Measurements from ENCODE around the gene EPN2.

DNA sequence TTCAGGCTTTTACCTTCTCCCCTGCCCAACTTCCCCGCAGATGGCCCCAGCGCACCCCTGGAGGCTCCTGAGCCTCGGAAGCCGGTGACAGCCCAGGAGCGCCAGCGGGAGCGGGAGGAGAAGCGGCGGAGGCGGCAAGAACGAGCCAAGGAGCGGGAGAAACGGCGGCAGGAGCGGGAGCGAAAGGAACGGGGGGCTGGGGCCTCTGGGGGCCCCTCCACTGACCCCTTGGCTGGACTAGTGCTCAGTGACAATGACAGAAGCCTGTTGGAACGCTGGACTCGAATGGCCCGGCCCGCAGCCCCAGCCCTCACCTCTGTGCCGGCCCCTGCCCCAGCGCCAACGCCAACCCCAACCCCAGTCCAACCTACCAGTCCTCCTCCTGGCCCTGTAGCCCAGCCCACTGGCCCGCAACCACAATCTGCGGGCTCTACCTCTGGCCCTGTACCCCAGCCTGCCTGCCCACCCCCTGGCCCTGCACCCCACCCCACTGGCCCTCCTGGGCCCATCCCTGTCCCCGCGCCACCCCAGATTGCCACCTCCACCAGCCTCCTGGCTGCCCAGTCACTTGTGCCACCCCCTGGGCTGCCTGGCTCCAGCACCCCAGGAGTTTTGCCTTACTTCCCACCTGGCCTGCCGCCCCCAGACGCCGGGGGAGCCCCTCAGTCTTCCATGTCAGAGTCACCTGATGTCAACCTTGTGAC, 144.7 kb downstream of the EPN2 start:
- no peak for TF ChIP-seq EP300 (IDR thresholded peaks at IDR 0.05; ENCODE audit: borderline replicate concordance in 1 of 2, control insufficient read depth in 1 of 2, low read depth in 2 of 2, low read length in 2 of 2)
- TF ChIP-seq, protein P1, sequence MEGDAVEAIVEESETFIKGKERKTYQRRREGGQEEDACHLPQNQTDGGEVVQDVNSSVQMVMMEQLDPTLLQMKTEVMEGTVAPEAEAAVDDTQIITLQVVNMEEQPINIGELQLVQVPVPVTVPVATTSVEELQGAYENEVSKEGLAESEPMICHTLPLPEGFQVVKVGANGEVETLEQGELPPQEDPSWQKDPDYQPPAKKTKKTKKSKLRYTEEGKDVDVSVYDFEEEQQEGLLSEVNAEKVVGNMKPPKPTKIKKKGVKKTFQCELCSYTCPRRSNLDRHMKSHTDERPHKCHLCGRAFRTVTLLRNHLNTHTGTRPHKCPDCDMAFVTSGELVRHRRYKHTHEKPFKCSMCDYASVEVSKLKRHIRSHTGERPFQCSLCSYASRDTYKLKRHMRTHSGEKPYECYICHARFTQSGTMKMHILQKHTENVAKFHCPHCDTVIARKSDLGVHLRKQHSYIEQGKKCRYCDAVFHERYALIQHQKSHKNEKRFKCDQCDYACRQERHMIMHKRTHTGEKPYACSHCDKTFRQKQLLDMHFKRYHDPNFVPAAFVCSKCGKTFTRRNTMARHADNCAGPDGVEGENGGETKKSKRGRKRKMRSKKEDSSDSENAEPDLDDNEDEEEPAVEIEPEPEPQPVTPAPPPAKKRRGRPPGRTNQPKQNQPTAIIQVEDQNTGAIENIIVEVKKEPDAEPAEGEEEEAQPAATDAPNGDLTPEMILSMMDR (IDR thresholded peaks at IDR 0.05 in 2 of 3, conservative IDR thresholded peaks at IDR 0.05 in 1 of 3; ENCODE audit: control insufficient read depth in 2 of 3, extremely low read depth in 1 of 3, insufficient read depth in 1 of 3, low read depth in 3 of 3, low read length in 3 of 3): no peak
- TF ChIP-seq RFX5 (IDR thresholded peaks at IDR 0.05; ENCODE audit: low read depth, low read length): no peak
- no peak for TF ChIP-seq ZBED1 (IDR thresholded peaks at IDR 0.05; ENCODE audit: borderline replicate concordance)
- no peak for TF ChIP-seq RAD21 (IDR thresholded peaks at IDR 0.05; ENCODE audit: insufficient read depth, low read depth, low read length)
- no peak for TF ChIP-seq JUNB (IDR thresholded peaks at IDR 0.05)
- no peak for TF ChIP-seq JUND (IDR thresholded peaks at IDR 0.05; ENCODE audit: low read depth, low read length)
- TF ChIP-seq, protein P2, sequence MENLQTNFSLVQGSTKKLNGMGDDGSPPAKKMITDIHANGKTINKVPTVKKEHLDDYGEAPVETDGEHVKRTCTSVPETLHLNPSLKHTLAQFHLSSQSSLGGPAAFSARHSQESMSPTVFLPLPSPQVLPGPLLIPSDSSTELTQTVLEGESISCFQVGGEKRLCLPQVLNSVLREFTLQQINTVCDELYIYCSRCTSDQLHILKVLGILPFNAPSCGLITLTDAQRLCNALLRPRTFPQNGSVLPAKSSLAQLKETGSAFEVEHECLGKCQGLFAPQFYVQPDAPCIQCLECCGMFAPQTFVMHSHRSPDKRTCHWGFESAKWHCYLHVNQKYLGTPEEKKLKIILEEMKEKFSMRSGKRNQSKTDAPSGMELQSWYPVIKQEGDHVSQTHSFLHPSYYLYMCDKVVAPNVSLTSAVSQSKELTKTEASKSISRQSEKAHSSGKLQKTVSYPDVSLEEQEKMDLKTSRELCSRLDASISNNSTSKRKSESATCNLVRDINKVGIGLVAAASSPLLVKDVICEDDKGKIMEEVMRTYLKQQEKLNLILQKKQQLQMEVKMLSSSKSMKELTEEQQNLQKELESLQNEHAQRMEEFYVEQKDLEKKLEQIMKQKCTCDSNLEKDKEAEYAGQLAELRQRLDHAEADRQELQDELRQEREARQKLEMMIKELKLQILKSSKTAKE (IDR thresholded peaks at IDR 0.05; ENCODE audit: low read depth, poor library complexity, severe bottlenecking): no peak
- TF ChIP-seq POLR2A (IDR thresholded peaks at IDR 0.05; ENCODE audit: low read depth, low read length): no peak

Data from GM12878 (cell line).